Muscle of arm (tissue), 14 donors: ENCODE data around the gene SPRN. TPM values are rescaled to one million over a fixed set of nuclear protein-coding genes. Genes with fewer than 3 reads are reported as not detected.
"Not testable (repeated sequence)": the region's sequence is repeated elsewhere in the genome, so short reads cannot be mapped to it uniquely, and the experiment has no call there.

ENCODE experiments used
- DNase-seq: peaks from one replicate; pipeline ENCODE4 v3.0.0-alpha.2; 2013
- long read RNA-seq, 11 donors: transcript quantifications; one replicate each; lab custom pipeline, GENCODE V29; 2026
- polyA plus RNA-seq, 12 donors: library from polyadenylated mRNA; unstranded; fragments of 120-200 nt; gene quantifications; one replicate each; pipeline ENCODE4 v1.2.1, GENCODE V29; 2013; ENCODE audit not compliant: insufficient read length in 12 of 12

Gene SPRN, protein sequence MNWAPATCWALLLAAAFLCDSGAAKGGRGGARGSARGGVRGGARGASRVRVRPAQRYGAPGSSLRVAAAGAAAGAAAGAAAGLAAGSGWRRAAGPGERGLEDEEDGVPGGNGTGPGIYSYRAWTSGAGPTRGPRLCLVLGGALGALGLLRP
- 1 to 10 TPM in 11 of 12 donors, not detected in 1; 2.6 to 4.6 (median 3.6) TPM for polyA plus RNA-seq
- long read RNA-seq, donor 1 = 0 reads
- long read RNA-seq, donor 2 = 0 reads
- long read RNA-seq, donor 3 = 0 reads
- long read RNA-seq, donor 4 = 0 reads
- long read RNA-seq, donor 5 = 0 reads
- long read RNA-seq, donor 6 = 0 reads
- long read RNA-seq, donor 7 = 0 reads
- long read RNA-seq, donor 8 = 0 reads
- long read RNA-seq, donor 9, partial matches to known transcripts = 0 of 1 reads
- long read RNA-seq, donor 9, other reads (novel, unspliced or antisense) = 0 of 1 reads
- long read RNA-seq, donor 10 = 0 reads
- long read RNA-seq, donor 11 = 0 reads

DNA sequence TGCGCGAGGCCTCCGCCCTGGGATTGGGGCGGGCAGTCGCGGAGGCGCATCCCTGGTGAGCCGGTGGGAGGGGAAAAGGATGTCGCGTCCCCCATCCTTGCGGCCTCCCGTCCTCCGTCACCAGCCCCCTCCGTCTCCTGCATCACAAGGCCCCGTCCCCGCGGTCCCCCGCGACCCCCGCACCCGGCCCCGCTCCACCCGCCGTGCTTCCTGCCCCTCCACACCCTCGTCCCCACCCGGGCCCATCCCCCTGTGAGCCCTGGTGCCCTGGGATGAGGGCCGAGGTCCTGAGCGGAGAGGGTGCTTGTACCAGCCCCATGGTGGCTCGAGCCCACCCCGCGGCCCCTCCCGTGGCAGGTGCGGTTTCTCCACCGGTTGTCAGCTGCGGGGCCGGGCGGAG is at the start of gene SPRN:
SPRN (minus strand) TSS at position 25 of the 400 bp plus-strand sequence. CDS start 944 bp downstream, outside the sequence.
- not testable (repeated sequence) for DNase-seq

DNA sequence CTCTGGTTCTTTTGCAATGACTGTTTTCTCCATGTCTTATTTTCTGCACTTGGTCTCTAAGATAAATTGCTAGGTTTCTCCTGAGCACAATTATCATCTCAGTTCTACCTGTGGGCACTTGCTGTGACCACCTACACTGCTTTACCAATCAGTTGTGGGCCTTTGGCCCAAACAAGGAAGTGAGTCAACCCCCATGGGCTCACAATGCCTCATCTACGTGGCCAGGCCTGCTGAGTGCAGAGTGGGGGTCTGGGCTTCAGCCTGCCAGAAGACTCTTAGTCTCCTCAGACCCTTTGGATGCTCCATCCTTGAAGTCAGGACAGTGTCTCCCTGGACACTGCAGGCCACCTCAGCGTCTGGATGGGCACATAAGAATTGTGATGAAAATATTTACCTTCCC is 49.6 kb upstream of the SPRN start:
- DNase-seq = no peak

DNA sequence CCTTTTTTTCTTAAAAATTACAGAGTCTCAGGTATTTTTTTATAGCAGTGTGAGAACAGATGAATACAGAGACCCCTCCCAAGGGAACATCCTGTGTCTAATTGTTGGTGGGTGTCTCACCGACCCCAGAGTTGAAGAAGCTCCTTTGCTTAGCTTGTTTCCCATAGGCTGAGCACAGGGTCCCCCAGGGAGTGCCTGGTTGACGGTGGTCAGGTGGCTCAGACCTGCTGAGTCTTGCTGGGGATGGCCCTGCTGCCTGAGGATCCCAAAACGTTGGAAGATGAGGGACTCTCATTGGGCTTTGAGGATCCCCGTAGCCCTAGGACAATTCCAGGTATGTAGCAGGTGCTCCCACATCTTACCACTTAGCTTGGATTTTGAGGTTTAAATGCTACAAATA is 48.8 kb upstream of the SPRN start:
- no peak for DNase-seq

DNA sequence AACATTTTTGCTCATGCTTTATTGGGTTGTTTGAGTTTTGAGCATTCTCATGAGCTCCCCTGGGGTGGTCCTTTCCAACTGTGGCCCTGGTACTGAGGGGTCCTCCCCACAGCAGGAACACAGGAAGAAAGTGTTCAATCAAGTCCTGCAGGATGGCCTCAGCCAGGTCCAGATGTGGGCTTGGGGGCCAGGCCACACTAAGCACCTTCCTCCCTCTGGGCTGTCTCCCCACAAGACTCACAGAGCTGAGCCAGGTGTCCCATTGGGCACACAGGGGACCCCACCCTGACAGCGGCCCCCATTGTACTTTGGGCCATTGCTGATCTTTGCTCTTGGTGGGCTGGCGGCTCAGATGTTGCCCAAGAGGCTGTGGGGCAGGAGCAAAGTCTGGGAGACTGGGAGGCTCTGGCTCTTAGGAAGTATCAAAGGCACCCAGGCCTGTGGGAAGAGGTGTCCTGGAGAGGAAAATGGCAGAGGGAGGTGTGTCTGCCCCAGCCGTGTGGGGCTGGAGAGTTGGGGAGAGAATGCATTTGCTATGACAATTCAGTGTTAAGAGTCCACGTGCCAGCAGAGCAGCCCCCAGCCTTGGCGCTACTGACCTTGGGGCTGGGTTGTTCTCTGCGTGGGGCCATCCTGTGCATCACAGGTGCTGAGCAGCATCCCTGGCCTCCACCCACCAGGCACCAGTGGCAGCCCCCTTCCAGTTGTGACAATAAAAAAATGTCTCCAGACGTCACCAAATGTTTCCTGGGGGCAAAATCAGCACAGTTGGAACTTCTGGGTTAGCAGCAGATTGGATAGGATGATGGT is 47.1 kb upstream of the SPRN start:
- no peak for DNase-seq

DNA sequence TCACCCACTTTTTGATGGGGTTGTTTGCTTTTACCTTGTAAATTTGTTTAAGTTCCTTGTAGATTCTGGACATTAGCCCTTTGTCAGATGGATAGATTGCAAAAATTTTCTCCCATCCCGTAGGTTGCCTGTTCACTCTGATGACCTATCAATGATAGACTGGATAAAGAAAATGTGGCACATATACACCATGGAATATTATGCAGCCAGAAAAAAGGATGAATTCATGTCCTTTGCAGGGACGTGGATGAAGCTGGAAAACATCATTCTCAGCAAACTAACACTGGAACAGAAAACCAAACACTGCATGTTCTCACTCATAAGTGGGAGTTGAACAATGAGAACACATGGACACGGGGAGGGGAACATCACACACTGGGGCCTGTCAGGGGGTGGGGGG is 44.8 kb upstream of the SPRN start:
- DNase-seq = not testable (repeated sequence)

DNA sequence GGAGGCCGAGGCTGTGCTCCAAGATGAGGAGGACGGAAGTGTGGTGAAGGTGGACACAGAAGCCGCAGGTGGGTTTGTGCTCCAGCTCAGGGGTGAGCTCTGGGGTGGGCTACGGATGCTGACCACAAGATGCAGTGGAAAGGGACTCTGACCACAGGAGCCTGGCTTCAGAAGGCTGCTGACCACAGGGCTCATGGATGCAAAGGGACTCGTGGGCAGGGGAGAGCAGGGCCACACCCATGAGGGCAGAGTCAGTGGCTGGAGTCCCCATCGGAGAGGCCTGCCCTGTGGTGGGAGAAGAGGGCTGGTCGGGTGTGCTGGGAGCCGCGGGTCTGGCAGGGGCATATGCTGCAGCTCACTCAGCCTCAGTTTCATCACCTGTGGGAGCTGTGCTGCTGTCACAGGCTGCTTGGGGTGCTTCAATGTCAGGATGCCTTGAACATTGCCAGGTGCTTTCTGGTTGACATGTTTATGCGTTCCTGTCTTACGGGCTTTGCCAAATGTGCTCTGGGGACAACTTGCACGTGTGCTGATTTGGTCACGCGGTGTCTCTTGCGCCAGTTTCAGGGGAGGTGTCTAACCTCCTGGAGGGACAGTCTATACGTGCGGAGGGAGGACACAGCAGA is 43.0 kb upstream of the SPRN start:
- no peak for DNase-seq

DNA sequence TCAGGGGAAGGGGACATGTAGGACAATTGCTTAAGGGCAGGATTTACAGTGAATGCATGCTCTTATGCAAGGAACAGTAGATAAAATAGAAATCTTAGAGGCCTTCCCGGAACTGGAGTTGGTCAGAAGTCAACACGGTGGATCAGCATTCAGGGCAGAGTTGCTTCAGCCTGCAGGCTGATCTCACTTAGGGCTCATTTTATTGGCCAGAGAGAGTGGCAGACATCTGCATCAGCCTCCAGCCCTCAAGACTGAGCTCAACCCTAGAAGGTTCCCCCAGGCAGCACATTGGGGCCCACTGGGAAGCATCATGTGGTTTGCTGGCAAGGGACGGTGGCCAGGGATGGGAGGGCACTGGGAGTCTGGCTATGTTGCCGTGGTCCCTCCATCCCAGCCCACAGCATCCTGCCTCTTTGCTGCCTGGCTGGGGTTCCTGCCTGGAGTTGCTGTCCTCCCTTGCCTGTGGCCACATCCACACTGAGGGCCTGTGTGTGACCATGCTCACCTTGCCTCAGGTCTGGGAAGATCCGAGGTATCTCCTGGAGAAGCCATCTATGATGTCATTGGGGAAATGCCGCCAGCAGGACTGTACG is 42.4 kb upstream of the SPRN start:
- DNase-seq = no peak

DNA sequence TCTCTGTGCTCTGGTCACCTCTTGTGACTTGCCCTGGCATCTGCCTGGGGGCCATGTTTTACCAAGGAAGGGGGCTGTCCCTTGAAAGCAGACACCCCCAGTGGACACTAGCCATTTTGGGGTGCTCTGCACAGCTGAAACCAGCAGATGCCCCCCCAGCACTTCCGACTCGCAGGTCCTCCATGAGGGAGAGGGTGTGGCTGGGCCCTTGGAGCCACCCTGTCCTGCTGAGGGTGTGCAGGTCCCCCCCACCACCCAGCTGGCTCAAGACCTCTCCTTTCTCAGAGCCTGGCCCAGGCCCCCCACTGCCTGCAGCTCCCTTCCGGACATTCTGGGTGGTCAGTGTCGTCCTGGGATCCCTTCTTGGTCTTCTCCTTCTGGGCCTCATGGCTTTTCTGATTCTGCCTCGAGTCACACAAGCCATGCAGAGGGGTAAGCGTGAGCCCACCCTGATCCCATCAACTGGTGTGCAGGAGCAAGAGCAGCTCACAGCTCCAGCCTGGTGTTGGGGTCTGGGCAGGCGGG is 41.6 kb upstream of the SPRN start:
- DNase-seq = no peak

DNA sequence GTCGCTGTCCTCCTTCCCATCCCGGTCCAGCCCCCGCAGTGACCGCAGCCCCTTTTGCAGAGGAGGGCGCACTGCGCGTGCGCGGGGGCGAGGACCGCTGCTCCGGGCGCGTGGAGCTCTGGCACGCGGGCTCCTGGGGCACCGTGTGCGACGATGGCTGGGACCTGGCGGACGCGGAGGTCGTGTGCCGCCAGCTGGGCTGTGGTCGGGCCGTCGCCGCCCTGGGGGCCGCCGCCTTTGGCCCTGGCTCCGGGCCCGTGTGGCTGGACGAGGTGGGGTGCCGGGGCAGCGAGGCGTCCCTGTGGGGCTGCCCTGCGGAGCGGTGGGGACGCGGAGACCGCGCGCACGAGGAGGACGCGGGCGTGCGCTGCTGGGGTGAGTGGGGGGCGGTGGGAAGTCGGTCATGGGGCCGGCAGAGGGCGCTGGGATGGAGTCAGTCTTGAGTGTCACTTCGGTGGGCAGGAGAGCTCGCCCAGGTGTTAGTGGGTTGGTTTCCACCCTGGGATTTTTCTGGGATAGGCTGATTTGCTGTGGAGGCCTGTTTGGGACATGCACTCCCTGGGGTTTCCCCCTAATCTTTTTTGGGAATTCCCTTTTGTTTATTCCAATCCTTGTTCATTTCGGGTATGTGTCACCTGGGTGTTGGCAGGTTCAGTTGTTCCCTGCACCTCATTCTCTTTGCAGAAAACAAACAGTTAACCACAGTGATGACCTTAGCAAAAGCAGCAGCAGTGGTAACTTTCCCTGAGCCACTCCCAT is 40.9 kb upstream of the SPRN start:
- no peak for DNase-seq

DNA sequence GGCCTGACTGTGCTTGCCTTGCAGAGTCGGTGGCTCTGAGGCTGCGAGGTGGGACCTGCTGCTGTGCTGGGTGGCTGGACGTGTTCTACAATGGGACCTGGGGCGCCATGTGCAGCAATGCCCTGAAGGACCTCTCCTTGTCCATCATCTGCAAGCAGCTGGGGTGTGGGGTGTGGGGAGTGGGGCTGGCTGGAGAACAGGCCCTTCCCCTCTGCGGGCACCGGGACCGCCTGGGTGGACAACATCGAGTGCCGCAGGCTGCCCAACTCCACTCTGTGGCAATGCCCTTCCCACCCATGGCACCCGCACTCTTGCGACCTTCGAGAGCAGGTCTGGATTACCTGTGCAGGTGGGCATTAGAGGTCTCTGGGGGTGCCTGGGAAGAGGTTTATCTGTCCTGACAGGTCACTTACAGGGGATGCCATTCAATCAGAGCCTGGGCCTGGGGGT is 40.2 kb upstream of the SPRN start:
- no peak for DNase-seq

DNA sequence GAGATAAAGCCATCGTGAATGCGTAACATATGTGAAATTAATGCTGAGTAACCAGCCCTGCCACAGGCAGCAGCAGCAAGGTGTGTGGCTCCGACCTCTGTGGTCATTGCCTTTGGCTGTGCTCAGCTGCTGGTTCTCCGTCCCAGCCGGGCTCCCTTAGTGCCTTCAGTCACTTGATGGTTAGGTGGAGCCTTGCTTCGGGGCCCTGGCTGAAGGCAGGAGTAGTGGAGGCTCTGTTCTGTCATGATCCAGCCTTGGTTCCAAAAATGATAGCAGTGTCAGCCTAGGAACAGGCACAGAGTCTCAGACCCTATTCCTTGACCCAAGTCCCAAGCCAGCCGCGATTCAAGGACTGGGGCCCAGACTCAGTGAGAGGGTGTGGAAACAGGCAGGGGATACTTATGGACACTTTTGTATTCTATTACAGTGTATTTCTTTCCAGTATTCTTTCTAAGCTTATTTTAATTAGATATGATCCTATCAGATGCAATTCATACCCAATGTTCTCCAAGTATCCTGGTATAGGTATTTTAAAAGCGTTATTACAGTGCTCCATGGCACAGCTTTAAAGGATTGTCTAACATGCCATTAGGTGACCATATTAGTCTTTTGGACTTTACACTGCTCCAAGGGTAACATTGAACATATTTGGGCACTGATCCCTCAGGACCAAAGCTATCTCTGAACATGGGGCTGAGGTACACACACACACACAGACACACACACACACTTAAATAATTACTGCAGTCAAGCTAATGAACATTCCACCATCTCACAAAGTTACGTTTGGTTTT is 38.3 kb upstream of the SPRN start:
- no peak for DNase-seq

DNA sequence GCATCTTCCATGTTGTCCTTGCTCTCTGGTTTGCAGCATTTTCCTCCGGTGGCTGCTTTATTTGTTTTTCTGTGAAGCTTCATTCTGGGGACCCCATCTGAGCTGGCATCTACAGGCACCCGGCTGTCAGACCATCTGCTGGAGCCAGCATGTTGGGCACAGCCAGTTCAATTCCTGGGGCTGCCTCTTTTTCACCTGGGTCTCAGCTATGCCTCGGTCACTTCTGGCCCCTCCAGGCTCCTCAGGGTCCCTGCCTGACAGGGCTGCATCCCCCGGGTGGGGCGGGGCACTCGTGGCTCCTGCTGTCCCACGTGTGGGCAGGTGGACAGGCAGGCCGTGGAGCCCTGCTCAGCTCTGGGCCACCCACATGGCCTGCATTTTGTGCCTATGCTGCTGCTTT is 37.4 kb upstream of the SPRN start:
- DNase-seq = no peak

DNA sequence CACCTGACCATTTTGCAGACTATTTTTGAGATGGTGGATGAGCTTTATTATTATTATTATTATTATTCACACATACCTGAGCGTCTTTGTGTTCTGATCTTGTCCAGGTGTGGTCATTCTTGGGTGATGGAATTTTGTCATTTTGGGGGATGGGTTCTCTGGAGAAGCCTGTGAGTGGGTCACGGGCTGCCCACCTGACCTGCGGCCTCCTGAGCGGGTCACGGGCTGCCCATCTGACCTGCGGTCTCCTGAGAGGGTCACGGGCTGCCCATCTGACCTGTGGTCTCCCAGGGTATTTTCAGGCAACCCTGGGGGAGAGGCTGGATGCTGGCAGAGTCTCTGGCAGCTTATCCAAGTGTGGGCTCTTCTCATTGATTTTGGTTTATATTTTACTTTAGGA is 36.6 kb upstream of the SPRN start:
- DNase-seq = no peak

DNA sequence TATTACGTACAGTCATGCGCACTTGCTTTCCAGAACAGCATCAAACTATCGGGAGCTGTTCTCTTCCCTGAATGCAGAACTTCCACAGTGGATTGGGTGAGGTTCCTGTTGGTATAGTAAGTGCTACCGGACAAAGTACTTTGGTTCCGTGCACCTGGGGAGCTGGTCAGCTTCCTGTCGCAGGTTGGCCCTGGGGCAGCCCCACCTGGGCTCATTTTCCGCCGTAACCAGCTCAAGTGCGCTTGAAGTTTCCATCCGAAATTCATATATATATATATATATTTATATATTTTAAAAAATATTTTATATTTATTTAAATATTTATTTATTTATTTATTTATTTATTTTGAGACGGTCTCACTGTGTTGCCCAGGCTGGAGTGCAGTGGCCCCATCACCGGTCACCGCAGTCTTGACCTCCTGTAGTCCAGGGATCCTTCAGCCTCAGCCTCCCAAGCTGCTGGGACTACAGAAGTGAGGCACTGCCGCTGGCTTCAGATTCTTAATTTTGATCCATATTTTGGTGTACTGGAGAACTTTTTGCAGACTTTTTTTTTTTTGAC is 35.9 kb upstream of the SPRN start:
- no peak for DNase-seq

DNA sequence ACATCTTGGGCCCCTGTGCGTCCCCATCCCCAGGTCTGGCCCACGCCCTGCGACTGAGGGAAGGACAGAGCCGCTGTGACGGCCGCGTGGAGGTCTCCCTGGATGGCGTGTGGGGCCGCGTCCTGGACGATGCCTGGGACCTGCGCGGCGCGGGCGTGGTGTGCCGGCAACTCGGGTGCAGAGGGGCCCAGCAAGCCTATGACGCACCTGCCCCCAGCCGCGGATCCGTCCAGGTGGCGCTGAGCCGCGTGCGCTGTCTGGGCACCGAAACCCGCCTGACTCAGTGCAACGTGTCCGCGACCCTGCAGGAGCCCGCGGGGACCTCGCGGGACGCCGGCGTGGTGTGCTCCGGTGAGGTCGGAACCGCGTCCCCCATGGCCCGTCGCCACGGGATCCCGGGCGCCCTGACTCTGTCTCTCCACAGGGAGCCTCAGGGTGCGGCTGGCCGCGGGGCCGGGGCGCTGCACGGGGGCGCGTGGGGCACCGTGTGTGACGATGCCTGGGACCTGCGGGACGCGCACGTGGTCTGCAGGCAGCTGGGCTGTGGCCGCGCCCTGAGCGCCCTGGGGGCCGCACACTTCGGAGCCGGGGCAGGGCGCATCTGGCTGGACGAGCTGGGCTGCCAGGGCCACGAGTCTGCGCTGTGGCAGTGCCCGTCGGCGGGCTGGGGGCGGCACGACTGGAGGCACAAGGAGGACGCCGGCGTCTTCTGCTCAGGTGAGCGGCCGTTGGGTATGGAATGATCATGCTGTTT is 35.2 kb upstream of the SPRN start:
- no peak for DNase-seq

DNA sequence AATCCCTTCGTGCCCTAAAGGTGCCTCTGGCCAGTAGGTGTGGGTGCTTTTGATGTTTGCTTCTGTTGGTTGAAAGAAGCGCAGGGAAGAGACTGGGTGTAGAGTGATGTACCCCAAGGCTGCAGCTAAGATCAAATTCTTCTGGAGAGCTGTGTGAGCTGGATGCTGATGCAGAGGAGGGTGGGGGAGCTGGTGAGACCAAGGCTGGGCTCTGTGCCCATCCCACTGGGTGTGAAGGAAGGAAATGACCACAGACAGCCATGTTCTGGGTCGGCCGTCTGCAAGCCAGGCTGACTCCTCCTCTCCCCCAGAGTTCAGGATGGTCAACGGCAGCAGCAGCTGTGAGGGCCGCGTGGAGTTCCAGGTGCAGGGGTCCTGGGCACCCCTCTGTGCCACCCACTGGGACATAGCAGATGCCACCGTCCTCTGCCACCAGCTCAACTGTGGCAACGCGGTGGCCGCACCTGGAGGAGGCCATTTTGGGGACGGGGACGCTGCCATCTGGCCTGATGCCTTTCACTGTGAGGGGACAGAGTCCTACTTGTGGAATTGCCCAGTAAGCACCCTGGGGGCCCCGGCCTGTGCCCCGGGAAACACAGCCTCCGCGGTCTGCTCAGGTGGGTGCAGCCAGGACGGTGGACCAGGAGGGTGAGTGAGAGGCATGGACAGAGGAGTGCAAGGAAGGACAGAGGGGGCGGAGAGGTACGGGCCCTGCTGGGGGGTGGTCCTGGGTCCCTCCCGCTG is 34.5 kb upstream of the SPRN start:
- no peak for DNase-seq

DNA sequence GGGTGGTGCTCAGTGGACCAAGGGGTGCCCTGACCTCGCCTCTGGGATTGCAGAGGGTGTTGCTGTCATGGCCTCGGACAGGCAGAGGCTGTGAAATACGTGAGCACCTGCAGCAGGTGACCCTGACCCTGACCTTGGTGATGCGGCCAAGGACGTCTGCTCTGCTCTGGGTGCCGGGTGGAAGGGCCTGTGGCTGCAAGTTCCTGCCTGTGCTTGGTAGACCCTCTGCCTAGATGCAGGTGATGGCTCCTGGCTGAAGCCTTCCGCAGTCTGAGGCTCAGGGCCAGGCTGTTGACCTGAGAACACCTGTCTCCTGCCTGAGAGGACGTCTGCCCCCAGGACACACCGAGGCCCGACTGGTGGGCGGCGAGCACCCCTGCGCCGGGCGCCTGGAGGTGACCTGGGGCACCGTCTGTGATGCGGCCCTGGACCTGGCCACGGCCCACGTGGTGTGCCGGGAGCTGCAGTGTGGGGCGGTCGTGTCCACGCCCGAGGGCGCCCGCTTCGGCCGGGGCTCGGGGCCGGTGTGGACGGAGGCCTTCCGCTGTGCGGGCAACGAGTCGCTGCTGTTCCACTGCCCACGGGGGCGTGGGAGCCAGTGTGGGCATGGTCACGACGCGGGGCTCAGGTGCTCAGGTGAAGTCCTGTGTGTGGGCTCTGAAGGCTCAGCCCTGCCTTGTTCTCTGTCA is 33.7 kb upstream of the SPRN start:
- no peak for DNase-seq
